ENCODE measurements around the gene STARD7. TPM values are rescaled to one million over a fixed set of nuclear protein-coding genes. Genes with fewer than 3 reads are reported as not detected.
"Not testable (repeated sequence)": the region's sequence is repeated elsewhere in the genome, so short reads cannot be mapped to it uniquely, and the experiment has no call there.

The STARD7 gene
- total RNA-seq, 1 donor from 2014 or later, result 103 TPM

GRCh38 chr2:96161898-96162297 lies 46.7 kb downstream of the STARD7 start:
- Histone ChIP-seq H3K36me3 (ENCODE audit: insufficient read depth, low read length) (no peaks in the 10 kb centered on the region), H2AFZ (ENCODE audit: low read depth, low read length) (no peak overlapping the region), H3K4me3 (ENCODE audit: insufficient read depth, low read depth, low read length) (no peak overlapping the region), H3K79me2 (ENCODE audit: insufficient read depth, low read length) (no peaks in the 10 kb centered on the region), H3K27me3 (ENCODE audit: insufficient read depth, low read length) (no peaks in the 10 kb centered on the region), H4K20me1 (ENCODE audit: insufficient read depth, low read length) (no peaks in the 10 kb centered on the region), H3K9ac (ENCODE audit: low read length) (no peak overlapping the region), H3K27ac (ENCODE audit: low read depth, low read length) (no peak overlapping the region), H3K4me2 (ENCODE audit: low read length) (no peak overlapping the region), H3K4me1 (ENCODE audit: insufficient read depth, low read length) (peaks cover 8% of the 10 kb centered on the region), H3K9me3 (ENCODE audit: insufficient read depth, low read depth, low read length) (no peaks in the 10 kb centered on the region)
- H3K9me3 Mint-ChIP-seq (ENCODE audit: unreplicated experiment), result peaks cover 3% of the 10 kb centered on the region
- H3K27me3 Mint-ChIP-seq (ENCODE audit: low read depth, unreplicated experiment), result peaks cover 25% of the 10 kb centered on the region
- H3K36me3 Mint-ChIP-seq (ENCODE audit: low read depth, unreplicated experiment), result no peaks in the 10 kb centered on the region
- no peak for FAIRE-seq
- no peak overlapping the region for H3K4me3 Mint-ChIP-seq (ENCODE audit: unreplicated experiment)
- H3K27ac Mint-ChIP-seq (ENCODE audit: unreplicated experiment), result no peak overlapping the region
- DNase-seq (ENCODE audit: low read depth), result no peak
- H3K4me1 Mint-ChIP-seq (ENCODE audit: low read depth, unreplicated experiment), result no peaks in the 10 kb centered on the region
- TF ChIP-seq EZH2 (IDR thresholded peaks at IDR 0.05; ENCODE audit: insufficient read depth, low read length), result no peak
- no peak for TF ChIP-seq CTCF (IDR thresholded peaks at IDR 0.05; ENCODE audit: insufficient read depth, low read depth, low read length)

GRCh38 chr2:96160366-96160765 lies 48.3 kb downstream of the STARD7 start:
- not testable (repeated sequence) for H3K79me2 ChIP-seq (ENCODE audit: insufficient read depth, low read length); H3K27ac ChIP-seq (ENCODE audit: low read depth, low read length); H3K4me1 ChIP-seq (ENCODE audit: insufficient read depth, low read length); H3K9me3 Mint-ChIP-seq (ENCODE audit: unreplicated experiment); H2AFZ ChIP-seq (ENCODE audit: low read depth, low read length); H3K9me3 ChIP-seq (ENCODE audit: insufficient read depth, low read depth, low read length); H3K27me3 ChIP-seq (ENCODE audit: insufficient read depth, low read length); FAIRE-seq; DNase-seq (ENCODE audit: low read depth); H3K9ac ChIP-seq (ENCODE audit: low read length); H3K4me2 ChIP-seq (ENCODE audit: low read length); H3K36me3 ChIP-seq (ENCODE audit: insufficient read depth, low read length); H4K20me1 ChIP-seq (ENCODE audit: insufficient read depth, low read length); H3K36me3 Mint-ChIP-seq (ENCODE audit: low read depth, unreplicated experiment); H3K4me1 Mint-ChIP-seq (ENCODE audit: low read depth, unreplicated experiment); H3K4me3 ChIP-seq (ENCODE audit: insufficient read depth, low read depth, low read length); H3K4me3 Mint-ChIP-seq (ENCODE audit: unreplicated experiment); H3K27ac Mint-ChIP-seq (ENCODE audit: unreplicated experiment)
- peaks cover 40% of the 10 kb centered on the region for H3K27me3 Mint-ChIP-seq (ENCODE audit: low read depth, unreplicated experiment)

- H4K20me1 ChIP-seq (ENCODE audit: insufficient read depth, low read length), result no peaks in the 10 kb centered on the region
- Mint-ChIP-seq H3K27me3 (ENCODE audit: low read depth, unreplicated experiment) (peaks cover 47% of the 10 kb centered on the region), H3K4me1 (ENCODE audit: low read depth, unreplicated experiment) (no peaks in the 10 kb centered on the region), H3K4me3 (ENCODE audit: unreplicated experiment) (no peak overlapping the region), H3K36me3 (ENCODE audit: low read depth, unreplicated experiment) (no peaks in the 10 kb centered on the region), H3K27ac (ENCODE audit: unreplicated experiment) (no peak overlapping the region), H3K9me3 (ENCODE audit: unreplicated experiment) (peaks cover 5% of the 10 kb centered on the region)
- H3K27ac ChIP-seq (ENCODE audit: low read depth, low read length), result no peak overlapping the region
- no peaks in the 10 kb centered on the region for H3K27me3 ChIP-seq (ENCODE audit: insufficient read depth, low read length)
- no peak overlapping the region for H2AFZ ChIP-seq (ENCODE audit: low read depth, low read length)
- no peaks in the 10 kb centered on the region for H3K9me3 ChIP-seq (ENCODE audit: insufficient read depth, low read depth, low read length)
- H3K4me3 ChIP-seq (ENCODE audit: insufficient read depth, low read depth, low read length), result no peak overlapping the region
- no peak for DNase-seq (ENCODE audit: low read depth)
- H3K36me3 ChIP-seq (ENCODE audit: insufficient read depth, low read length), result no peaks in the 10 kb centered on the region
- H3K9ac ChIP-seq (ENCODE audit: low read length), result no peak overlapping the region
- H3K79me2 ChIP-seq (ENCODE audit: insufficient read depth, low read length), result no peaks in the 10 kb centered on the region
- H3K4me1 ChIP-seq (ENCODE audit: insufficient read depth, low read length), result peaks cover 8% of the 10 kb centered on the region
- TF ChIP-seq EZH2 (IDR thresholded peaks at IDR 0.05; ENCODE audit: insufficient read depth, low read length) (no peak), CTCF (IDR thresholded peaks at IDR 0.05; ENCODE audit: insufficient read depth, low read depth, low read length) (no peak)
- no peak overlapping the region for H3K4me2 ChIP-seq (ENCODE audit: low read length)
- no peak for FAIRE-seq
Observed at GRCh38 chr2:96159084-96159830, 49.4 kb downstream of the STARD7 start.

Data from astrocyte (in vitro differentiated cells and primary cell).